Measurements from ENCODE around the gene NDUFV1.
"Not testable (repeated sequence)": the region's sequence is repeated elsewhere in the genome, so short reads cannot be mapped to it uniquely, and the experiment has no call there.

NDUFV1 gene

GRCh38 chr11:67622905-67623304 lies 16.2 kb downstream of the NDUFV1 start:
- not testable (repeated sequence) for H3K4me3 ChIP-seq (ENCODE audit: low read length); H3K9me3 ChIP-seq (ENCODE audit: control insufficient read depth, low read length); H3K27me3 ChIP-seq (replicated peaks; ENCODE audit: control insufficient read depth, insufficient read depth, low read length); H3K9ac ChIP-seq (ENCODE audit: low read length); DNase-seq (ENCODE audit: low read depth); H3K36me3 ChIP-seq (ENCODE audit: control insufficient read depth, insufficient read depth, low read length, severe bottlenecking); H3K4me1 ChIP-seq (ENCODE audit: control insufficient read depth, insufficient read depth, low read length)

GRCh38 chr11:67623795-67624194 lies 17.1 kb downstream of the NDUFV1 start:
- not testable (repeated sequence) for H3K9me3 ChIP-seq (ENCODE audit: control insufficient read depth, low read length); H3K4me1 ChIP-seq (ENCODE audit: control insufficient read depth, insufficient read depth, low read length); H3K27me3 ChIP-seq (replicated peaks; ENCODE audit: control insufficient read depth, insufficient read depth, low read length); H3K4me3 ChIP-seq (ENCODE audit: low read length); DNase-seq (ENCODE audit: low read depth); H3K36me3 ChIP-seq (ENCODE audit: control insufficient read depth, insufficient read depth, low read length, severe bottlenecking); H3K9ac ChIP-seq (ENCODE audit: low read length)

- not testable (repeated sequence) for H3K9me3 ChIP-seq (ENCODE audit: control insufficient read depth, low read length); DNase-seq (ENCODE audit: low read depth)
These were observed 19.5 kb downstream of the NDUFV1 start for GRCh38 chr11:67626131-67626833.

GRCh38 chr11:67626970-67627369 lies 20.2 kb downstream of the NDUFV1 start:
- Histone ChIP-seq H3K9me3 (ENCODE audit: control insufficient read depth, low read length) (no peaks in the 10 kb centered on the region), H3K9ac (ENCODE audit: low read length) (no peak overlapping the region), H3K4me3 (ENCODE audit: low read length) (no peak overlapping the region), H3K36me3 (ENCODE audit: control insufficient read depth, insufficient read depth, low read length, severe bottlenecking) (no peaks in the 10 kb centered on the region), H3K27me3 (replicated peaks; ENCODE audit: control insufficient read depth, insufficient read depth, low read length) (no peaks in the 10 kb centered on the region), H3K4me1 (ENCODE audit: control insufficient read depth, insufficient read depth, low read length) (peaks cover 9% of the 10 kb centered on the region)
- DNase-seq (ENCODE audit: low read depth): no peak

More at GRCh38 chr11:67626131-67626833, 19.5 kb downstream of the NDUFV1 start:
- not testable (repeated sequence) for H3K4me3 ChIP-seq (ENCODE audit: low read length); H3K36me3 ChIP-seq (ENCODE audit: control insufficient read depth, insufficient read depth, low read length, severe bottlenecking); H3K4me1 ChIP-seq (ENCODE audit: control insufficient read depth, insufficient read depth, low read length); H3K27me3 ChIP-seq (replicated peaks; ENCODE audit: control insufficient read depth, insufficient read depth, low read length); H3K9ac ChIP-seq (ENCODE audit: low read length)

GRCh38 chr11:67627441-67627811 lies 20.7 kb downstream of the NDUFV1 start:
- DNase-seq (ENCODE audit: low read depth): no peak
- Histone ChIP-seq H3K9ac (ENCODE audit: low read length) (no peak overlapping the region), H3K36me3 (ENCODE audit: control insufficient read depth, insufficient read depth, low read length, severe bottlenecking) (no peaks in the 10 kb centered on the region), H3K4me3 (ENCODE audit: low read length) (no peak overlapping the region), H3K9me3 (ENCODE audit: control insufficient read depth, low read length) (no peaks in the 10 kb centered on the region), H3K27me3 (replicated peaks; ENCODE audit: control insufficient read depth, insufficient read depth, low read length) (no peaks in the 10 kb centered on the region), H3K4me1 (ENCODE audit: control insufficient read depth, insufficient read depth, low read length) (peaks cover 9% of the 10 kb centered on the region)

GRCh38 chr11:67627812-67628624 lies 21.3 kb downstream of the NDUFV1 start:
- Histone ChIP-seq H3K36me3 (ENCODE audit: control insufficient read depth, insufficient read depth, low read length, severe bottlenecking) (no peaks in the 10 kb centered on the region), H3K27me3 (replicated peaks; ENCODE audit: control insufficient read depth, insufficient read depth, low read length) (no peaks in the 10 kb centered on the region), H3K9ac (ENCODE audit: low read length) (no peak overlapping the region), H3K4me3 (ENCODE audit: low read length) (no peak overlapping the region), H3K9me3 (ENCODE audit: control insufficient read depth, low read length) (no peaks in the 10 kb centered on the region), H3K4me1 (ENCODE audit: control insufficient read depth, insufficient read depth, low read length) (peaks cover 9% of the 10 kb centered on the region)
- no peak for DNase-seq (ENCODE audit: low read depth)

GRCh38 chr11:67628710-67629385 lies 22.1 kb downstream of the NDUFV1 start:
- no peaks in the 10 kb centered on the region for H3K9me3 ChIP-seq (ENCODE audit: control insufficient read depth, low read length)
- peaks cover 9% of the 10 kb centered on the region for H3K4me1 ChIP-seq (ENCODE audit: control insufficient read depth, insufficient read depth, low read length)
- H3K9ac ChIP-seq (ENCODE audit: low read length): peak overlapping the region; percentile 85
- no peaks in the 10 kb centered on the region for H3K27me3 ChIP-seq (replicated peaks; ENCODE audit: control insufficient read depth, insufficient read depth, low read length)
- H3K4me3 ChIP-seq (ENCODE audit: low read length): peak overlapping the region; percentile 82
- no peaks in the 10 kb centered on the region for H3K36me3 ChIP-seq (ENCODE audit: control insufficient read depth, insufficient read depth, low read length, severe bottlenecking)
- DNase-seq (ENCODE audit: low read depth): no peak

GRCh38 chr11:67629386-67630227 lies 22.9 kb downstream of the NDUFV1 start, which contains the start of gene NUDT8:
Gene NUDT8, minus strand, starts transcription at chr11:67629937. Its CDS starts 26 bp downstream, at chr11:67629911.
- H3K9me3 ChIP-seq (ENCODE audit: control insufficient read depth, low read length): no peaks in the 10 kb centered on the region
- DNase-seq (ENCODE audit: low read depth): peak; percentile 91
- peak within 1 kb of the TSS; percentile 85 for H3K9ac ChIP-seq (ENCODE audit: low read length)
- peaks cover 6% of the 10 kb centered on the region for H3K27me3 ChIP-seq (replicated peaks; ENCODE audit: control insufficient read depth, insufficient read depth, low read length)
- H3K4me1 ChIP-seq (ENCODE audit: control insufficient read depth, insufficient read depth, low read length): peaks cover 9% of the 10 kb centered on the region
- no peaks in the 10 kb centered on the region for H3K36me3 ChIP-seq (ENCODE audit: control insufficient read depth, insufficient read depth, low read length, severe bottlenecking)
- peak within 1 kb of the TSS; percentile 87 for H3K4me3 ChIP-seq (ENCODE audit: low read length)

GRCh38 chr11:67630228-67630942 lies 23.6 kb downstream of the NDUFV1 start:
- Histone ChIP-seq H3K4me1 (ENCODE audit: control insufficient read depth, insufficient read depth, low read length) (peaks cover 9% of the 10 kb centered on the region), H3K27me3 (replicated peaks; ENCODE audit: control insufficient read depth, insufficient read depth, low read length) (peaks cover 14% of the 10 kb centered on the region), H3K36me3 (ENCODE audit: control insufficient read depth, insufficient read depth, low read length, severe bottlenecking) (no peaks in the 10 kb centered on the region), H3K9ac (ENCODE audit: low read length) (peak overlapping the region; percentile 85), H3K4me3 (ENCODE audit: low read length) (peak overlapping the region; percentile 87), H3K9me3 (ENCODE audit: control insufficient read depth, low read length) (no peaks in the 10 kb centered on the region)
- DNase-seq (ENCODE audit: low read depth): peak; percentile 100

GRCh38 chr11:67630943-67631331 lies 24.2 kb downstream of the NDUFV1 start:
- peaks cover 9% of the 10 kb centered on the region for H3K4me1 ChIP-seq (ENCODE audit: control insufficient read depth, insufficient read depth, low read length)
- H3K4me3 ChIP-seq (ENCODE audit: low read length): peak overlapping the region; percentile 87
- H3K9ac ChIP-seq (ENCODE audit: low read length): peak overlapping the region; percentile 85
- no peaks in the 10 kb centered on the region for H3K36me3 ChIP-seq (ENCODE audit: control insufficient read depth, insufficient read depth, low read length, severe bottlenecking)
- no peak for DNase-seq (ENCODE audit: low read depth)
- no peaks in the 10 kb centered on the region for H3K9me3 ChIP-seq (ENCODE audit: control insufficient read depth, low read length)
- H3K27me3 ChIP-seq (replicated peaks; ENCODE audit: control insufficient read depth, insufficient read depth, low read length): peaks cover 15% of the 10 kb centered on the region

Measured in adipocyte (in vitro differentiated cells).